Transverse colon (tissue), 4 donors: ENCODE data around the gene ADGRB3.

Experiments
- CTCF ChIP-seq, 5 experiments: fragments of 200-600 bp in 3 of 5; fragments of 450-650 bp in 2 of 5; sonication (generic) in 3 of 5; IDR thresholded peaks; 1 replicate in 2 of 5; 2 replicates in 3 of 5; pipeline ENCODE4 v1.5.1; 2016 to 2017; ENCODE audit warnings: antibody characterized with exemption in 5 of 5, inconsistent platforms in 3 of 5, mild to moderate bottlenecking in 2 of 5, moderate library complexity in 1 of 5
- EP300 ChIP-seq: sonication (generic); formaldehyde crosslinking; IDR thresholded peaks from one replicate; pipeline ENCODE4 v1.6.1; 2017; ENCODE audit warnings: antibody characterized with exemption, low read depth
- POLR2A ChIP-seq: fragments of 450-650 bp; IDR thresholded peaks from one replicate; pipeline ENCODE4 v1.6.1; 2016; ENCODE audit warnings: antibody characterized with exemption, mild to moderate bottlenecking, moderate library complexity
- POLR2AphosphoS5 ChIP-seq, 3 donors: sonication (generic); formaldehyde crosslinking; IDR thresholded peaks; one replicate each; pipeline ENCODE4 v1.6.1; 2016; ENCODE audit warnings: antibody characterized with exemption in 3 of 3

- TF ChIP-seq EP300 (no peak), POLR2A (no peak), POLR2AphosphoS5 (IDR thresholded peaks at IDR 0.05) (no peak), CTCF (IDR thresholded peaks at IDR 0.05) (no peak)
Measured at GRCh38 chr6:68973066-68973465, 338.0 kb downstream of the ADGRB3 start.
